Measurements from ENCODE around the gene PARP9. TPM values are rescaled to one million over a fixed set of nuclear protein-coding genes. Genes with fewer than 3 reads are reported as not detected.

Gene PARP9
- total RNA-seq, 4 donors from 2014 or later = 24.2 to 35.8 (median 29.1) TPM

DNA sequence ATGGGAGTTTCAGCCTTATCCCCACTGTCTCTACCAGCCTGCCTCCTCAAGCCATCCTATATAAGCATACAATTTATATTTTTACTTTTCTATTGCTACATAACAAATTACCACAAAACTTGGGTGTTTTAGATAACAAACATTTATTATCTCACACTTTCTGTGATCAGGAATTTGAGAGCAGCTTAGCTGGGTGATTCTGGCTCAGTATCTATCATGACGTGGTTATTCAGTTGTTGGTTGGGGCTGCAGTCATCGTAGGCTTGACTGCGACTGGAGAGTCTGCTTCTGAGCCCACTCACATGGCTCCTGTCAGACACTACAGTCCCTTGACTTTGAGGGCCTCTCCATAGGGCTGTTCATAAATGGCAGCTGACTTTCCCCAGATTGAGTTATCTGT is 34.1 kb upstream of the PARP9 start:
- H3K4me3 ChIP-seq = no peak overlapping the region
- no peaks in the 10 kb centered on the region for H3K4me1 ChIP-seq
- WGBS, 2 donors (ENCODE audit: low coverage in 1 of 2) = 90% methylated on average over 3 of the region's 3 CpGs; no CpG with 5 or more reads in 1 of the 2 donors
- in situ Hi-C loops (cut with MboI; ENCODE audit: low pct_ligation_motif_present in 1 of 4, low pct_unique_long_range_greater_than_20kb in 1 of 4, low sequenced_read_pairs in 3 of 4) = no loop called here
- H3K9me3 ChIP-seq = no peaks in the 10 kb centered on the region
- H3K27me3 ChIP-seq = no peaks in the 10 kb centered on the region
- DNase-seq = no peak
- H3K27ac ChIP-seq = no peak overlapping the region
- TF ChIP-seq, protein P1, sequence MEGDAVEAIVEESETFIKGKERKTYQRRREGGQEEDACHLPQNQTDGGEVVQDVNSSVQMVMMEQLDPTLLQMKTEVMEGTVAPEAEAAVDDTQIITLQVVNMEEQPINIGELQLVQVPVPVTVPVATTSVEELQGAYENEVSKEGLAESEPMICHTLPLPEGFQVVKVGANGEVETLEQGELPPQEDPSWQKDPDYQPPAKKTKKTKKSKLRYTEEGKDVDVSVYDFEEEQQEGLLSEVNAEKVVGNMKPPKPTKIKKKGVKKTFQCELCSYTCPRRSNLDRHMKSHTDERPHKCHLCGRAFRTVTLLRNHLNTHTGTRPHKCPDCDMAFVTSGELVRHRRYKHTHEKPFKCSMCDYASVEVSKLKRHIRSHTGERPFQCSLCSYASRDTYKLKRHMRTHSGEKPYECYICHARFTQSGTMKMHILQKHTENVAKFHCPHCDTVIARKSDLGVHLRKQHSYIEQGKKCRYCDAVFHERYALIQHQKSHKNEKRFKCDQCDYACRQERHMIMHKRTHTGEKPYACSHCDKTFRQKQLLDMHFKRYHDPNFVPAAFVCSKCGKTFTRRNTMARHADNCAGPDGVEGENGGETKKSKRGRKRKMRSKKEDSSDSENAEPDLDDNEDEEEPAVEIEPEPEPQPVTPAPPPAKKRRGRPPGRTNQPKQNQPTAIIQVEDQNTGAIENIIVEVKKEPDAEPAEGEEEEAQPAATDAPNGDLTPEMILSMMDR (IDR thresholded peaks at IDR 0.05) = no peak
- TF ChIP-seq POLR2A (IDR thresholded peaks at IDR 0.05) = no peak
- TF ChIP-seq POLR2AphosphoS5 (IDR thresholded peaks at IDR 0.05) = no peak
- intact Hi-C loops (cut with DNase I; ENCODE audit: low total_unique reads) = no loop called here
- H3K36me3 ChIP-seq = no peaks in the 10 kb centered on the region

DNA sequence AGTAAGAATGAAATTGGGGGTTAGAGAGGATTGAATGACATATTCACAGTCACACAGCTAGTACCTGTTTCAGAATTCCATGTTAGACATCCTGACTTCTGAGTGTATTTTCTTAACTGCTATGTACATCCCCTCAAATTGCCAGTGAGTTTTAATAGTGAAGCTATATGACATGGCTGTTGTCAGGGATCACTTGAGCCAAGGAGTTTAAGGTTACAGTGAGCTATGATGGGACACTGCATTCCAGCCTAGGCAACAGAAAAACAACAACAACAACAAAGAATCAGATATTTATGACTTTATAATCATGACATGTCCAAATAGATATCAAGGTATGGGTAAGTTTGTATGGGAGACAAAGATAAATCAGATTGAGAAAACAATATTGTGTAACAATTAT is 29.9 kb upstream of the PARP9 start:
- no peaks in the 10 kb centered on the region for H3K9me3 ChIP-seq
- intact Hi-C loops (cut with DNase I; ENCODE audit: low total_unique reads) = no loop called here
- no peak for DNase-seq

DNA sequence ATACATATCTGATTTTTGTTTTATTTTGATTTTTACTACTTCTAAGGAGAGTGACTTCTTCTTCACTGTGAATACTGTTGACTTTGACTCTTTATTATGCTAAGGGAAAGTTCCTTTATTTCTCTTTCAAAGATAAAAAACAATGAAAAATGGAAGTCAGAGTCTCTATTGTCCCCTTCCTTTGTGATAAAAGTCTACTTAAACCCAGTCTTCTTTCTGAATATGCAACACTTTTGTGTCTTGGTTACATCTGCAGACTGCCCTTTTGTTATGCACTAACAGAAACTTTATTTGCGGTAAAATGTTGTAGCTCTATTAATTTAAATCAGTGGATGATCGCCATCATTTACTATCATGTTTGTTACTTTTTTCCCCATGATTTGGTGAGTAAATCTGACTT is 26.5 kb upstream of the PARP9 start:
- in situ Hi-C loops (cut with MboI; ENCODE audit: low pct_ligation_motif_present in 1 of 4, low pct_unique_long_range_greater_than_20kb in 1 of 4, low sequenced_read_pairs in 3 of 4) = no loop called here
- no peak for DNase-seq
- H3K36me3 ChIP-seq = no peaks in the 10 kb centered on the region
- no peak overlapping the region for H3K4me3 ChIP-seq
- H3K4me1 ChIP-seq = no peaks in the 10 kb centered on the region
- H3K27me3 ChIP-seq = no peaks in the 10 kb centered on the region
- no peak for TF ChIP-seq EP300 (IDR thresholded peaks at IDR 0.05; ENCODE audit: low read depth)
- H3K27ac ChIP-seq = no peak overlapping the region
- no peaks in the 10 kb centered on the region for H3K9me3 ChIP-seq
- WGBS, 2 donors (ENCODE audit: low coverage in 1 of 2) = 95 to 98% methylated on average over 2 of the region's 2 CpGs
- intact Hi-C loops (cut with DNase I; ENCODE audit: low total_unique reads) = no loop called here

More for the DNA sequence above, 29.9 kb upstream of the PARP9 start:
- no peak for TF ChIP-seq POLR2AphosphoS5 (IDR thresholded peaks at IDR 0.05)
- TF ChIP-seq, protein P1 (IDR thresholded peaks at IDR 0.05) = no peak
- TF ChIP-seq POLR2A (IDR thresholded peaks at IDR 0.05) = no peak
- TF ChIP-seq EP300 (IDR thresholded peaks at IDR 0.05; ENCODE audit: low read depth) = no peak
- Histone ChIP-seq H3K27ac (no peak overlapping the region), H3K27me3 (no peaks in the 10 kb centered on the region), H3K36me3 (no peaks in the 10 kb centered on the region), H3K4me3 (no peak overlapping the region), H3K4me1 (no peaks in the 10 kb centered on the region)
- in situ Hi-C loops (cut with MboI; ENCODE audit: low pct_ligation_motif_present in 1 of 4, low pct_unique_long_range_greater_than_20kb in 1 of 4, low sequenced_read_pairs in 3 of 4) = no loop called here

DNA sequence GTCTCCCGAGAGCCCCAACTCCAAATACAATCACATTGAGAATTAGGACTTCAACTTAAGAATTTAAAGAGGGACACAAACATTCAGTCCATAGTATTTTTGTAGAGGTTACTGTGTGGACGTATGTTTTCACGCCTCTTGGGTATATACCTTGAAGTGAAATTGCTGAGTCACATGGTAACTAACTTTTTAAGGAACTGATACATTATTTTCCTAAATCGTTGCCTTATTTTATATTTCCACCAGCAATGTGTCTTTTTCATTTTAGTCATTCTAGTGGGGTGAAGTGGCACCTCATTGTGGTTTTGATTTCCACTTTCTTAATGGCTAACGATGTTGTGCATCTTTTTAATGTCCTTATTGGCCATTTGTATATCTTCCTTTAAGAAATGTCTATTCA is 25.2 kb upstream of the PARP9 start:
- DNase-seq = no peak
- Histone ChIP-seq H3K4me3 (no peak overlapping the region), H3K4me1 (no peaks in the 10 kb centered on the region), H3K27me3 (no peaks in the 10 kb centered on the region), H3K27ac (no peak overlapping the region), H3K9me3 (no peaks in the 10 kb centered on the region), H3K36me3 (no peaks in the 10 kb centered on the region)
- intact Hi-C loops (cut with DNase I; ENCODE audit: low total_unique reads) (no loop called here), in situ Hi-C loops (cut with MboI; ENCODE audit: low pct_ligation_motif_present in 1 of 4, low pct_unique_long_range_greater_than_20kb in 1 of 4, low sequenced_read_pairs in 3 of 4) (no loop called here)
- TF ChIP-seq, protein P1 (IDR thresholded peaks at IDR 0.05) = no peak
- no peak for TF ChIP-seq POLR2AphosphoS5 (IDR thresholded peaks at IDR 0.05)
- TF ChIP-seq POLR2A (IDR thresholded peaks at IDR 0.05) = no peak
- no peak for TF ChIP-seq EP300 (IDR thresholded peaks at IDR 0.05; ENCODE audit: low read depth)
- WGBS, 2 donors (ENCODE audit: low coverage in 1 of 2) = 53 to 67% methylated on average over 4 to 5 of the region's 5 CpGs

DNA sequence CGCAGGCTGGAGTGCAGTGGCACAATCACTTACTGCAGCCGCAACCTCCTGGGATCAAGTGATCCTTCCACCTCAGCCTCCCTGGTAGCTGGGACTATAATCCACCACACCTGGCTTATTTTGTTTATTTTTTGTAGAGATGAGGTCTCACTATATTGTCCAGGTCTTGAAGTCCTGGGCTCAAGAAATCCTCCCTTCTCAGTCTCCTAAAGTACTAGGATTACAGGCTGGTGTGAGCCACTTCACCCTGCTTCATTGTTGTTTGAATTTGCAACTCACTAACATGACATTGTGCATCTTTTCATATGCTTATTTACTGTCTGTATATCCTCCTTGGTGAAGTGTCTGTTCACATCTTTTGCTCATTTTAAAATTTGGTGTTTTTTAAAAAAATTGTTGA is 23.5 kb upstream of the PARP9 start:
- WGBS, 2 donors (ENCODE audit: low coverage in 1 of 2) = 91 to 100% methylated on average over 1 to 2 of the region's 2 CpGs
- Histone ChIP-seq H3K27ac (no peak overlapping the region), H3K4me3 (no peak overlapping the region), H3K9me3 (peaks cover 3% of the 10 kb centered on the region in 2 donors), H3K4me1 (no peaks in the 10 kb centered on the region), H3K27me3 (no peaks in the 10 kb centered on the region), H3K36me3 (peaks cover 0 to 2% (median 0%) of the 10 kb centered on the region in 4 donors)
- DNase-seq = no peak
- in situ Hi-C loops (cut with MboI; ENCODE audit: low pct_ligation_motif_present in 1 of 4, low pct_unique_long_range_greater_than_20kb in 1 of 4, low sequenced_read_pairs in 3 of 4) (no loop called here), intact Hi-C loops (cut with DNase I; ENCODE audit: low total_unique reads) (no loop called here)
- TF ChIP-seq EP300 (IDR thresholded peaks at IDR 0.05; ENCODE audit: low read depth) (no peak), POLR2A (IDR thresholded peaks at IDR 0.05) (no peak), POLR2AphosphoS5 (IDR thresholded peaks at IDR 0.05) (no peak)
- TF ChIP-seq, protein P1 (IDR thresholded peaks at IDR 0.05) = no peak
